Stimulated activated naive B cell treated with anti-CD40 and anti-IgM and Interleukin-4, amounts not matched to agents 10 μg/mL and 1 μg/mL and 100 μg/mL, for 72 hours (primary cell): ENCODE measurements around the gene IL3RA.

ENCODE experiments used
- ATAC-seq, 2 donors: fragments of 150-1000 bp; cut with Tn5 transposase; replicated peaks; 2 replicates each; pipeline ENCODE4 v1.10.0; 2021; ENCODE audit warnings: moderate library complexity in 1 of 2
- DNase-seq: peaks from one replicate; pipeline ENCODE4 v3.0.0; 2021
- H3K27ac Mint-ChIP-seq: one replicate; pipeline ENCODE4 v1.8.0; 2022; ENCODE audit warnings: mild to moderate bottlenecking, mixed read lengths
- H3K27me3 Mint-ChIP-seq, 2 donors: one replicate each; pipeline ENCODE4 v1.8.0; 2022; ENCODE audit warnings: mixed read lengths in 2 of 2
- H3K36me3 Mint-ChIP-seq, 2 donors: one replicate each; pipeline ENCODE4 v1.8.0; 2022; ENCODE audit warnings: mixed read lengths in 2 of 2, mild to moderate bottlenecking in 1 of 2
- H3K4me1 Mint-ChIP-seq, 2 donors: one replicate each; pipeline ENCODE4 v1.8.0; 2022; ENCODE audit warnings: mixed read lengths in 2 of 2, mild to moderate bottlenecking in 1 of 2
- H3K4me3 Mint-ChIP-seq, 2 donors: one replicate each; pipeline ENCODE4 v1.8.0; 2022; ENCODE audit warnings: mild to moderate bottlenecking in 2 of 2, mixed read lengths in 2 of 2, moderate library complexity in 1 of 2
- H3K9me3 Mint-ChIP-seq, 2 donors: one replicate each; pipeline ENCODE4 v1.8.0; 2022; ENCODE audit warnings: mixed read lengths in 2 of 2, mild to moderate bottlenecking in 1 of 2

IL3RA gene

DNA sequence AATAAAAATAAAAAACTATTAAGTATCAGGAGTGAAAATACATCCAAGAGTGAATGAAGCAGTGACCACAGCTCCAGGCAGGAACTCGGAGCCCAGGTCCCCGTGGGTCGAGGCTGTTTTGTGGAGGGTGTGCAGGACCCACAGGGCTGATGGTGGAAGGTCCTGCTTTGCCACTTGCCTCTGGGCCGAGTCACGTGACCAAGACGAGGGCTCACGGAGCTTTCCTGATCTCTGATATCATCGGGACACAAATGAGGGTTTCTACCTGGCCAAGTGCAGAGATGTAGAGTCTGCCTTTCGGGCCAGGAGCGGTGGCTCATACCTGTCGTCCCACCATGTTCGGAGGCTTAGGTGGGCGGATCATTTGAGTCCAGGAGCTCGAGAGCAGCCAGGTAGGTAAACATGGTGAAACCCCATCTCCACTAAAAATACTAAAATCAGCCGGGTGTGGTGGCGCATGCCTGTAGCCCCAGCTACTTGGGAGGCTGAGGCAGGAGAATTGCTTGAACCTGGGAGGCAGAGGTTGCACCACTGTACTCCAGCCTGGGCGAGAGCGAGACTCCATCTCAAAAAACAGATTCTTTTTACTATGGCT, 48.2 kb downstream of the IL3RA start:
- Mint-ChIP-seq H3K27me3 (no peaks in the 10 kb centered on the region), H3K27ac (peak overlapping the region; percentile 77), H3K4me3 (peak overlapping the region; percentile 23 to 36), H3K4me1 (peaks cover 32 to 49% of the 10 kb centered on the region in 2 donors), H3K36me3 (peaks cover 65 to 77% of the 10 kb centered on the region in 2 donors), H3K9me3 (peaks cover 0 to 2% of the 10 kb centered on the region in 2 donors)
- DNase-seq: no peak
- no peak for ATAC-seq

DNA sequence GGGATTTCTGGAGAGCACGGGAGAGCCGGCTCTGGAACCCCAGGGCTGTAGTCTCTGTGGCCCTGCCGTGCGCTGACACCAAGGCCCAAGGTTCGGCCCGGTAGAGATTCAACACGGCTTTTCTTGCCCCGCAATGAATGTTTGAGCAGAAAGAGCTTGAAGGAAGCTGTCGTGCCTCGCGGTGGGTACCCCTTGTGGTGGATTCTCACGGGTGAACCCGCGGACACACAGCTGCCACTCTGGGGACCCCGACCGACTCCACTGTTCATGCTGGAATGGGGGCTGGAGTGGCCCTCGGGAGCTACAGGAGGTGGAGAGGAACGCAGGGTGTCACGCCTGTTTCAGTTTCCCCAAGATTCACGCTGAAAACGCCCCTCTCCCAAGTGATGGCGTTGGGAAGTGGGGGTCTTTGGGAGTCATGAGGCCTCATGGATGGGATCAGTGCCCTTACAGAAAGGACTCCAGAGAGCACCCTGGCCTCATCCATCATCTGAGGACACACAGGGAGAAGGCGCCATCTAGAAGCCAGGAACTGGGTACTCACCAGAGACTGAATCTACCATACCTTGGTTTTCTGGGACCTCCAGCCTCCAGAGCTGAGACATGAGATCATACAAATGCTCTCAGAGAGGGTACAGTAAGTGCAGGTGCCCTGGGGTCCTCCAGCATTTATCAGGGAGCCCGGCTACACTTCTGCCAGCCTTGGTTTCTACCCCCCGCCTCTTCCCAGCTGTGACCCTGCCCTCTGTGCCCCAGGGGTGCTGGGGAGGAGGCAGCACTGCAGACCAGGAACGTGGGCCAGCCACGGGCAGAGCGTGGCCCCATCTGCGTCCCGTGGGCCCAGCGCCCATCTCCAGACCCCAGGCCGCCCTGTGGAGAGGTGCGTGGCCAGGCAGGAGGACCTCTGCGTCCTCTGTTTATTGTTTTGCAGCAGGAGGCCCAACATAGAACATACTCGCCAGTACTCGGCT, 49.0 kb downstream of the IL3RA start:
- no peaks in the 10 kb centered on the region for H3K27me3 Mint-ChIP-seq
- DNase-seq: no peak
- no peak for ATAC-seq

DNA sequence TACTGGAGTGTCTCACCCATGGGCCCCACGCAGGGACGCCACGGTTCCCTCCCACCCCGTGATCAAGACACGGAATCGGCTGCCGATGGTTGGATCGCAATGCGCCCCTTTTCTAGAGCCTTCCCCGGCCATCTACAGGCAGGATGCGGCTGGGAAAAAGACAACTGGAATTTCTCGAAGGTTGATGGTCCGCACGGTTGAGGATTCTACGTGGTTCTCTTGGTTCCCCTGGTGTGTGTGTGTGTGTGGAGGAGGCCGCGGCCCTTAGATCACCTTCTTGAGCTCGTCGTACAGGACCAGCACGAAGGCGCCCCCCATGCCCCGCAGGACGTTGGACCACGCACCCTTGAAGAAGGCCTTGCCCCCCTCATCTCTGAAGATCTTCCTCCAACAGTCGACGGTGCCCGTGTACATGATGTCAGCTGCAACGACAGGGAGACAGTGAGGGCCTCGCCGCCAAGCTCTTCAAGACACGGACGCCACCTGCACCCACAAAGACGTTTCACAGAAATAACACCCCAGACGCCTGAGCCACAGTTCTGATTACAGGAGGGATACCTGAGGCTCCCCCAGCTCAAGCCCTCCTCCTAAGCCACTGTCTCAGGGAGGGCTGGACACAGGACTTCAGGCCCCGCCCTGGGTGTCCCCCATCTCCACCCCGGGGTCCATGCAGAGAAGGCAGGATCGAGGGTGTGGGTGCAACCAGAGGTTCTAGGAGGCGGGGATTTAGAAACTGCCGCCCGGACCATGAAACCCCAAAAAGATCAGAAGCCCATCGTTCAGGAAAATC, 49.9 kb downstream of the IL3RA start:
- H3K9me3 Mint-ChIP-seq: peaks cover 0 to 2% of the 10 kb centered on the region in 2 donors
- peak overlapping the region in 1 of 2 donors; percentile 27 for H3K4me3 Mint-ChIP-seq
- ATAC-seq: no peak
- peak overlapping the region; percentile 93 for H3K27ac Mint-ChIP-seq
- H3K36me3 Mint-ChIP-seq: peaks cover 74 to 83% of the 10 kb centered on the region in 2 donors
- peaks cover 28 to 55% of the 10 kb centered on the region in 2 donors for H3K4me1 Mint-ChIP-seq
- DNase-seq: no peak
- H3K27me3 Mint-ChIP-seq: no peaks in the 10 kb centered on the region

More for the DNA sequence above, 49.0 kb downstream of the IL3RA start:
- peak overlapping the region; percentile 77 for H3K27ac Mint-ChIP-seq
- peaks cover 68 to 77% of the 10 kb centered on the region in 2 donors for H3K36me3 Mint-ChIP-seq
- H3K4me3 Mint-ChIP-seq: peak overlapping the region; percentile 13 to 23
- peaks cover 28 to 52% of the 10 kb centered on the region in 2 donors for H3K4me1 Mint-ChIP-seq
- H3K9me3 Mint-ChIP-seq: peaks cover 0 to 2% of the 10 kb centered on the region in 2 donors

DNA sequence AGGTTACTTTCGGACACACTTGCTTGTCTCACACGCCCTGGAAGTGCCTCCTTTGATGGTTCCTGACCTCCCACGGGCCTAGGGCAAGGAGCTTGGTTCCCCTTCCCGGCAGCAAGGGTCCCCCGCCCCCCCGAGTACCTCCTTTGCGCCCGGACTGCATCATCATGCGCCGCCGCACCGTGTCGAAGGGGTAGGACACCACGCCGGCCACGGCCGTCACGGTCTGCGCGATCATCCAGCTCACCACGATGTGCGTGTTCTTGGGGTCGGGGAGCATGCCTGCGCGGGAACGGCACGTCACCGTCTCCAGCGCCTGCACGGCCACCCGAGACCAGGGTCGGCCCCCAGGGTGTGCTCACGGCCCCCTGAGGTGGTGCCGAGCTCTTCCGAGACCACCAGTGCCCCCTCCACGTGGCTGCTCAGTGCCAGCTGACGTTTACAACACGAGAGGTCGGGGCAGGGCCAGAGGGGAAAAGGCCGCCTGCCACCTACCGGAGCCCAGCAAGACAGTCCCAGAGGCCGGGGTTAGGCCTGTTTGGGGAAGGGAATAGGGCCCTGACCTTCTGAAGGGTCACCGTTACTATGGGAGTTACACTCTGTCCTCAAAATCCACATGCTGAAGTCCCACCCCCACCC, 50.7 kb downstream of the IL3RA start:
- H3K36me3 Mint-ChIP-seq: peaks cover 72 to 83% of the 10 kb centered on the region in 2 donors
- H3K27ac Mint-ChIP-seq: peak overlapping the region; percentile 93
- no peak for DNase-seq

DNA sequence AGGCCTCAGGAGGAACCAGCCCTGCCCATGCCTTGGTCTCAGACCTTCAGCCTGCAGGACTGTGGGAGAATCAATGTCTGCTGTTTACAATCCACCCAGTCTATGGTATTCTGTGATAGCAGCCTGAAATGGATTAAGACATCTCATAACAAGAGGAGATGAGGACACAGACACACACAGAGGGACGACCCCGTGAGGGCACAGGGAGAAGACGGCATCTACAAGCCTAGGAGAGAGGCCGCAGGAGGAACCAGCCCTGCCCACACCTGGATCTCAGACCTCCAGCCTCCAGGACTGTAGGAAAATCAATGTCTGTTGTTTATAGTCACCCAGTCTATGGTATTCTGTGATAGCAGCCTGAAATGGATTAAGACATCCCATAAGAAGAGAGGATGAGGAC, 52.1 kb downstream of the IL3RA start:
- peak overlapping the region; percentile 93 for H3K27ac Mint-ChIP-seq
- no peak for ATAC-seq
- peak overlapping the region; percentile 56 to 69 for H3K4me3 Mint-ChIP-seq
- peaks cover 66 to 79% of the 10 kb centered on the region in 2 donors for H3K36me3 Mint-ChIP-seq
- H3K4me1 Mint-ChIP-seq: peaks cover 29 to 60% of the 10 kb centered on the region in 2 donors
- no peak for DNase-seq
- no peaks in the 10 kb centered on the region for H3K27me3 Mint-ChIP-seq
- peaks cover 0 to 2% of the 10 kb centered on the region in 2 donors for H3K9me3 Mint-ChIP-seq

More for the DNA sequence above, 50.7 kb downstream of the IL3RA start:
- Mint-ChIP-seq H3K9me3 (peaks cover 0 to 2% of the 10 kb centered on the region in 2 donors), H3K4me1 (peaks cover 26 to 53% of the 10 kb centered on the region in 2 donors), H3K4me3 (peak overlapping the region in 1 of 2 donors; percentile 35), H3K27me3 (no peaks in the 10 kb centered on the region)
- ATAC-seq: no peak

DNA sequence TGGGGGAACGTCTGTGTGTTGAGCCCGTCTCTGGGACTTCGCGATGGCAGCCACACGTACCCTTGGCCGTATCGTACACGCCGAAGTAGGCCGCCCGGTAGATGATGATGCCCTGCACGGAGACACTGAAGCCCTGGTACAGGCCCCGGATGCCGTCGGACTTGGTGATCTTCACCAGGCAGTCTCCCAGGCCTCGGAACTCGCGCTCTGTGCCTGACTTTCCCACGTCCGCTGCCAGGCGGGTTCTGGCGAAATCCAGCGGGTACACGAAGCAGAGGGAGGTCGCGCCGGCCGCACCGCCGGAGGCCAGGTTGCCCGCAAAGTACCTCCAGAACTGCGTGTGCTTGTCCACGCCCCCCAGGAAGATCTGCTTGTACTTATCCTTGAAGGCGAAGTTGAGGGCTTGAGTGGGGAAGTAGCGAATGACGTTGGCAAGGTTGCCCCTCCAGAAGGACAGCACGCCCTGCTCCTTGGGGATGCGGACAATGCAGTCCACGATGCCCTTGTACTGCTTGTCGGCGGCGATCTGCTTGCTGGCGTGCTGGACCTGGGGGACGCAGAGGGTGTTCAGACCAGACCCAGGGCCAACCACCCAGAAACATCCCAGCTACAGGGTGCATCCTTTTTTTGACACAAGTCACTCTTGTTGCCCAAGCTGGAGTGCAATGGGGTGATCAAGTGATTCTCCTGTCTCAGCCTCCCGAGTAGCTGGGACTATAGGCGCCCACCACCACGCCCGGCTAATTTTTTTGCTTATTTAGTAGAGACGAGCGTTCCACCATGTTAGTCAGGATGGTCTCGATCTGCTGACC, 52.8 kb downstream of the IL3RA start:
- H3K27ac Mint-ChIP-seq: peak overlapping the region; percentile 81
- peak overlapping the region; percentile 56 to 69 for H3K4me3 Mint-ChIP-seq
- peaks cover 35 to 68% of the 10 kb centered on the region in 2 donors for H3K4me1 Mint-ChIP-seq
- H3K27me3 Mint-ChIP-seq: no peaks in the 10 kb centered on the region
- DNase-seq (no peak), ATAC-seq (no peak)
- peaks cover 63 to 79% of the 10 kb centered on the region in 2 donors for H3K36me3 Mint-ChIP-seq
- peaks cover 0 to 2% of the 10 kb centered on the region in 2 donors for H3K9me3 Mint-ChIP-seq

DNA sequence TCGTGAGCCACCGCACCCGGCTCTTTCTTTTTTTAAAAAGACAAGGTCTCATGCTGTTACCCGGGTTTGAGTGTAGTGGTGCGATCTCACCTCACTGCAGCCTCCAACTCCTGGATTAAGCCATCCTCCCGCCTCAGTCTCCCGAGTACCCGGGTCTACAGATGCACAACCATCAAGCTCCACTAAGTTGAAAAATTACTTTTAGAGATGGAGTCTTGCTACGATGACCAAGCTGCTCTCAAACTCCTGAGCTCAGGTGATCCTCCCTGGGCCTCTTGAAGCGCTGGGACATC, 53.4 kb downstream of the IL3RA start:
- peak overlapping the region; percentile 67 to 69 for H3K4me3 Mint-ChIP-seq
- ATAC-seq (no peak), DNase-seq (no peak)
- peak overlapping the region; percentile 14 for H3K27ac Mint-ChIP-seq
- peaks cover 36 to 67% of the 10 kb centered on the region in 2 donors for H3K4me1 Mint-ChIP-seq
- H3K9me3 Mint-ChIP-seq: no peaks in the 10 kb centered on the region
- no peaks in the 10 kb centered on the region for H3K27me3 Mint-ChIP-seq
- H3K36me3 Mint-ChIP-seq: peaks cover 62 to 78% of the 10 kb centered on the region in 2 donors

DNA sequence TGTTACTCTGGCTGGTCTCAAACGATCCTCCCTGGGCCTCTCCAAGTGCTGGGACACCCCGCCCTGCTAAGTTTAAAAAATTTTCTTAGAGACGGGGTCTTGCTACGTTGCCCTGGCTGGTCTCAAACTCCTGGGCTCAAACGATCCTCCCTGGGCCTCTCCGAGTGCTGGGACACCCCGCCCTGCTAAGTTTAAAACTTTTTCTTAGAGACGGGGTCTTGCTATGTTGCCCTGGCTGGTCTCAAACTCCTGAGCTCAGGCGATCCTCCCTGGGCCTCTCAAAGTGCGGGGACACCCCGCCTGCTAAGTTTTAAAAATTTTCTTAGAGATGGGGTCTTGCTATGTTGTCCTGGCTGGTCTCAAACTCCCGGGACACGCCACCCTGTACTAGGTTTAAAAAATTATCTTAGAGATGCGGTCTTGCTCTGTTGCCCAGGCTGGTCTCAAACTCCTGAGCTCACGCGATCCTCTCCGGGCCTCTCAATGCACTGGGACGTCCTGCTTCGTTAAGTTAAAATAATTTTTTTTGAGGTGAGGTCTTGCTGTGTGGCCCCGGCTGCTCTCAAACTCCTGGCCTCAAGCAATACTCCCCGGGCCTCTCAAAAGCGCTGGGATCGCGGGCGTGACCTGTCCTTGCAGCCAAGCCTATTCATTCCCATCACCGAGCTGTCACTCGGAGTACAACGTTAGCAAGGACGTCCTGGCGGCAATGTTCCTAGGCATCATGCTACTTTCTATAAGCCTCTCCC, 54.2 kb downstream of the IL3RA start:
- DNase-seq: no peak
- H3K4me3 Mint-ChIP-seq: peak overlapping the region; percentile 91 to 97
- no peak for ATAC-seq
- no peaks in the 10 kb centered on the region for H3K9me3 Mint-ChIP-seq
- H3K27me3 Mint-ChIP-seq: no peaks in the 10 kb centered on the region
- peak overlapping the region; percentile 99 for H3K27ac Mint-ChIP-seq
- H3K36me3 Mint-ChIP-seq: peaks cover 61 to 77% of the 10 kb centered on the region in 2 donors
- H3K4me1 Mint-ChIP-seq: peaks cover 42 to 75% of the 10 kb centered on the region in 2 donors

DNA sequence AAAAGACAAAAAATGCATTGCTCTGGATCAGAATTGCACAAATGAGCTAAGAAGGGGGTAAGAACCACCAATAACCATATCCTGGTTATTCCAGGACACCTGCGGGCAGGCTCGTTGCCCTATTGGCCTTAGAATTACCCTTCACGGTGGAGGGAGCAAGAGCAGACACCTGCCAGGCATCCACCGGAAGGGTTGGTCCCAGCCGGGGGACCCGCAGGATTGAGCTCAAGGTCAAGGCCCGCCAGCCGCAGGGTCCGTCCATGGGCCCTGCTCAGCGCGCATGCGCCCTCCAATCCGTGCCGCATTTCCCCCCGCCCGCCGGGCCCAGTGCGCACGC, 54.8 kb downstream of the IL3RA start:
- H3K4me3 Mint-ChIP-seq: peak overlapping the region; percentile 91 to 97
- H3K27me3 Mint-ChIP-seq: no peaks in the 10 kb centered on the region
- H3K9me3 Mint-ChIP-seq: no peaks in the 10 kb centered on the region
- H3K27ac Mint-ChIP-seq: peak overlapping the region; percentile 99
- ATAC-seq (no peak), DNase-seq (no peak)
- H3K36me3 Mint-ChIP-seq: peaks cover 64 to 77% of the 10 kb centered on the region in 2 donors
- H3K4me1 Mint-ChIP-seq: peaks cover 47 to 78% of the 10 kb centered on the region in 2 donors

DNA sequence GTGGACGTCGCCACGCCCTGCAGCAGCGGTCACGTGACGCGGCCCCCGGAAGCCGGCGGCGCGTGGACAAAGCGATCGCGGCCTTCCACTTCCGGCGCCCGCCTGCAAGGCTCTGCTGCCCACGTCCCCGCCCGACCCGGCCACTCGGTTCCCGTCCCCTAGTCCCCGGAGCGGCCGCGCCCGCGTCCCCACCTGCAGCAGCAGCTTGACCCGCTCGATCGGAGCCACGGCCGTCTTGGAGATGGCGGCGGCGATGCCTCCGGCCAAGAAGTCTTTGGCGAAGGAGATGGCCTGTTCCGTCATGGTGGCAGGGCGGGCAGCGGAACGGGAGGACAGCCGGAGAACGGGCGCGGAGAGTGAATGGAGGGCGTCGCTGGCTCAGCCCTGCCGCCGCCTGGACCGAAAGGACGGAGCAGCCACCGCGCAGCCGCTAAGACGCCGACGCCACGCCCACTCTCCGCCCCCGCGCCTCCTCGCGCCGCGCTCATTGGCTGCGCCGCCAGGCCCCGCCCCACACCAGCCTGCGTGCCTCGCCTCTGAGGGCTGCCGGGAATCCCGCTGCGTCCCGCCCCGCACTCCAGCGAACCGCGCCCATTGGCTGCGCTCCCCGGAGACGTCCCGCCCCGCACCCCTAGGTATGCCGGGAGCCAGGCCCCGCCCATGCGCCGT, 55.3 kb downstream of the IL3RA start, which contains the start of gene SLC25A6:
Gene SLC25A6, minus strand, starts transcription at position 407 of the 669 bp plus-strand sequence. Its CDS starts 104 bp downstream, at position 303.
- peaks cover 44 to 75% of the 10 kb centered on the region in 2 donors for H3K4me1 Mint-ChIP-seq
- H3K27me3 Mint-ChIP-seq: no peaks in the 10 kb centered on the region
- H3K27ac Mint-ChIP-seq: peak within 1 kb of the TSS; percentile 99
- H3K4me3 Mint-ChIP-seq: peak within 1 kb of the TSS; percentile 91 to 97
- H3K36me3 Mint-ChIP-seq: peaks cover 60 to 77% of the 10 kb centered on the region in 2 donors
- ATAC-seq: peak; percentile 95 to 97
- no peaks in the 10 kb centered on the region for H3K9me3 Mint-ChIP-seq
- peak; percentile 99 for DNase-seq

DNA sequence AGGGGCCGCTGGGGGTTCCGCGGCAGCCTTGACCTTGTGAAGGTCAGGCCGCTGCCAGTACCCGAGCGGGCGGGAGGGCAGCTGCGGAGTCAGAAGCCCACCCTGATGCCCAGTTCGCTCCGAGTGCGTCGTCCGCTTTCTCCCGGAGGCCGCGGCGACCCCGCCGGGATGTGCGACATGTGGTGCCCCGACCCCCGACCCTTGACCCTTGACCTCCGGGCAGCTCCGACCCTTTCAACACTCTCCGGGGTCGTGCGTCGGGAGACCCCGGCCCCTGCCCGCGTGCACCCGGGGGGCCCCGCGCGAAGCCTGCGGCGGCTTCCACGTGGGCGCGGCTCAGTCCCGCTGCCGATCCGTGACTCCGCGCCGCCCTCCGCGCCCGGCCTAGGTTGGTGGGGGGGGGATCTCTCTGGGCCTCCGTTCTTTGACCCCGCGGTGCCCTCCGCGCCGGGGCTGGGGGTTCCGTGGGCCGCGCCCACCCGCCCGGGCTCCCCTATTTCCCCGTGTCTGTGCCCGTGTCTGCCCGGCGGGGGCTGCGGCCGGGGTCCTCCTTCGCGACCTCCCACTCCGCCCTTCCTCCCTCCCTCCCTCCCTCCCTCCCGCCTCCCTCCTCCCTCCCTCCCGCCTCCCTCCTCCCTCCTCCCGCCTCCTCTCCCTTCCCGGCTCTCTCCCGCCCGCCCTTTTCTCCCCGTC, 55.9 kb downstream of the IL3RA start:
- Mint-ChIP-seq H3K27me3 (no peaks in the 10 kb centered on the region), H3K4me1 (peaks cover 44 to 71% of the 10 kb centered on the region in 2 donors), H3K4me3 (peak overlapping the region; percentile 91 to 97), H3K9me3 (no peaks in the 10 kb centered on the region), H3K36me3 (peaks cover 57 to 73% of the 10 kb centered on the region in 2 donors), H3K27ac (peak overlapping the region; percentile 99)
- peak; percentile 51 for ATAC-seq
- DNase-seq: no peak
